ENCODE data around the gene FDCSP. TPM values are rescaled to one million over a fixed set of nuclear protein-coding genes. Genes with fewer than 3 reads are reported as not detected.
"Not testable (repeated sequence)": the region's sequence is repeated elsewhere in the genome, so short reads cannot be mapped to it uniquely, and the experiment has no call there.

FDCSP gene
- total RNA-seq, 1 experiment from 2014 or later: not detected

DNA sequence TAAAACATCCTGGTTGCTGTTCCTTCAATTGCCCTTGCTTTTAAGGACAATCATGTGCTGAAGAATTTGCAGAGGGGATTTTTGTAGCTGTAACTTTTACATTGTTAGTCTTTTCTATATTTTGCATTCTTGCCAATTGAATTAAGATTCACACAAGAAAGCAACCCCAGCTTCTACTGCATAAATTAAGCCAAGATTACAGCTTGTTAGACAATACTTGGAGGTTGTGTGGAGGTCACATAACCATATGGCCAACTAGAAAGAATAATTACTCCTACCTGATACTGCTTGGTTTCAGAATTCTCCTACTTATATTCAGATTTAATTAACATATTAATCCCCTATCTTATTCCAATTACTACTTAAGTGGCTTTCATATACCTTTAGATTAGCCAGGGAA lies 4.1 kb upstream of the FDCSP start:
- not testable (repeated sequence) for H3K27me3 ChIP-seq (ENCODE audit: insufficient read depth, low read length); H3K36me3 Mint-ChIP-seq (ENCODE audit: insufficient read depth in 1 of 3, low read depth in 3 of 3); H3K23ac ChIP-seq (ENCODE audit: insufficient read length, low read depth, low read length); H3K14ac ChIP-seq (ENCODE audit: insufficient read depth, low read length); H3K4me3 Mint-ChIP-seq; H2BK12ac ChIP-seq (ENCODE audit: insufficient read length, low read depth, low read length); H2AFZ ChIP-seq (ENCODE audit: low read length); H3K56ac ChIP-seq (ENCODE audit: insufficient read length, low read depth, low read length); H3K27ac Mint-ChIP-seq; H3K4me1 Mint-ChIP-seq; H3K27me3 Mint-ChIP-seq (ENCODE audit: low read depth); H3K23me2 ChIP-seq (ENCODE audit: insufficient read length, low read depth, low read length, poor library complexity, severe bottlenecking); H4K91ac ChIP-seq (ENCODE audit: insufficient read length, low read depth, low read length); H3K4me1 ChIP-seq (ENCODE audit: insufficient read depth, low read length); H4K20me1 ChIP-seq (ENCODE audit: control insufficient read depth, insufficient read depth, insufficient read length); H3K9me3 ChIP-seq (ENCODE audit: control insufficient read depth, low read depth, low read length); H2BK15ac ChIP-seq (ENCODE audit: low read depth, low read length); H3K4ac ChIP-seq (ENCODE audit: low read depth, low read length); H3K79me1 ChIP-seq (ENCODE audit: insufficient read depth, low read depth, low read length, poor library complexity, severe bottlenecking); H3K27ac ChIP-seq (ENCODE audit: insufficient read length, low read depth, low read length); H2BK120ac ChIP-seq (ENCODE audit: low read depth, low read length, poor library complexity, severe bottlenecking); H2BK20ac ChIP-seq (ENCODE audit: low read depth, low read length, poor library complexity, severe bottlenecking); H3K9ac ChIP-seq (ENCODE audit: extremely low read depth, insufficient read length, low read length); H3K4me2 ChIP-seq (ENCODE audit: insufficient read depth, insufficient read length, low read length); H3K79me2 ChIP-seq (ENCODE audit: insufficient read depth, low read length); H2BK5ac ChIP-seq (ENCODE audit: insufficient read length, low read length); H4K8ac ChIP-seq (replicated peaks; ENCODE audit: insufficient read length, low read depth, low read length); H3K9me3 Mint-ChIP-seq; H2AK5ac ChIP-seq (ENCODE audit: insufficient read length, low read length); H3T11ph ChIP-seq (ENCODE audit: low read length); DNase-seq; H3K18ac ChIP-seq (ENCODE audit: insufficient read length, low read depth, low read length); H4K5ac ChIP-seq (ENCODE audit: insufficient read length, low read depth, low read length)

Measured in H9 (cell line).